GM12891 (cell line): ENCODE data around the gene KRT1.

Source experiments
- DNase-seq: peaks from one replicate; pipeline ENCODE4 v3.0.0; 2011; ENCODE audit warnings: low spot score; ENCODE audit not compliant: insufficient read length
- FAIRE-seq: peaks from 2 replicates; lab custom pipeline; 2011; peaks lifted over from hg19 to GRCh38; lab: Jason Lieb, UNC
- PAX5 ChIP-seq: IDR thresholded peaks from 2 replicates; pipeline ENCODE4 v1.6.1; 2011; ENCODE audit warnings: low read length, moderate library complexity, mild to moderate bottlenecking; ENCODE audit not compliant: insufficient read depth, severe bottlenecking
- POLR2A ChIP-seq: IDR thresholded peaks from 2 replicates; pipeline ENCODE4 v1.6.1; 2011; ENCODE audit warnings: low read depth, low read length, control low read depth
- POLR2AphosphoS5 ChIP-seq: IDR thresholded peaks from 2 replicates; pipeline ENCODE4 v1.6.1; 2011; ENCODE audit warnings: low read depth, low read length, control low read depth
- POU2F2 ChIP-seq: IDR thresholded peaks from 2 replicates; pipeline ENCODE4 v1.6.1; 2011; ENCODE audit warnings: low read depth, mild to moderate bottlenecking, control low read depth, low read length, moderate library complexity
- SPI1 ChIP-seq: IDR thresholded peaks from 2 replicates; pipeline ENCODE4 v1.6.1; 2011; ENCODE audit warnings: low read depth, low read length, control low read depth
- TAF1 ChIP-seq: IDR thresholded peaks from 2 replicates; pipeline ENCODE4 v1.6.1; 2011; ENCODE audit warnings: low read depth, low read length, control low read depth

The KRT1 gene

DNA sequence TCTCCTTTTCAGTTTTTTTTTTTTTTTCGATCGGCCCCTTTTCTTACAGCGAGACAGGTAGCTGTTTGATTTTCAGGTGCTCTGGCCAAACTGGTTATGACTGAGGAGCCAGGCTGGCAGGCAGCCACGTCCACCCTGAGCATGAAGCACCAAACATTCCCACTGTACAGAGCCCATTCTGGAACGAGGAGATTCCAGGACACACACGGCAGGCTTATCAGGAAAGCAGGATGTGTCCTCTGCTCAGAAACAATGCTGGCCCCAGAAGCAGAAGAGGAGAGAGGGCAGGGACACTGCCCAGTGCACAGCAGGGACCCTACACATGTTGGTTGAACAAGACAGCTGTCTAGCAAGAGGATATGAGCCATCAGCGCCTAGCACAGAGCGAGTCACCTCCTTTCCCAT lies 24.5 kb downstream of the KRT1 start:
- DNase-seq (no peak), FAIRE-seq (no peak)
- TF ChIP-seq POU2F2: no peak
- TF ChIP-seq PAX5: no peak
- TF ChIP-seq SPI1: no peak
- no peak for TF ChIP-seq TAF1
- no peak for TF ChIP-seq POLR2AphosphoS5
- TF ChIP-seq POLR2A: no peak

DNA sequence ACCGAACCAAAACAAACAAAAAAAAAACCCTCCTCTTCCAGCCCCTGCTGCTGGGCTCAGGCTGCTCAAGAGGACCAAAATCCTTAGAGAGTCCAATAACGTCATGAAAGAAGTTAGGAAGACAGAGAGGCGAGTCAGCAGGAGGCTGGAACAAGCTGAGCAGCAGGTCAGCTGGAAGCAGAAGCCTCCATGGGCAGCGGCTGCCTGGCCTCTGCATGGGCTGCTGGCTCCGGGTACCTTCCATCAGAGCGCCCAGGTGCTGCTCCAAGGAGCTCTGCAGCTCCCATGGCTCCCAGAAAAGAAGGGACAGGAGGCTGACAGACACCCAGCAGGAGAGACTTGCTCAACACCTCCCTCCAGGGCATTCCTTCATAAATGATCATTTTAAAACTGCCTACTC lies 25.0 kb downstream of the KRT1 start:
- FAIRE-seq (no peak), DNase-seq (no peak)
- no peak for TF ChIP-seq SPI1

DNA sequence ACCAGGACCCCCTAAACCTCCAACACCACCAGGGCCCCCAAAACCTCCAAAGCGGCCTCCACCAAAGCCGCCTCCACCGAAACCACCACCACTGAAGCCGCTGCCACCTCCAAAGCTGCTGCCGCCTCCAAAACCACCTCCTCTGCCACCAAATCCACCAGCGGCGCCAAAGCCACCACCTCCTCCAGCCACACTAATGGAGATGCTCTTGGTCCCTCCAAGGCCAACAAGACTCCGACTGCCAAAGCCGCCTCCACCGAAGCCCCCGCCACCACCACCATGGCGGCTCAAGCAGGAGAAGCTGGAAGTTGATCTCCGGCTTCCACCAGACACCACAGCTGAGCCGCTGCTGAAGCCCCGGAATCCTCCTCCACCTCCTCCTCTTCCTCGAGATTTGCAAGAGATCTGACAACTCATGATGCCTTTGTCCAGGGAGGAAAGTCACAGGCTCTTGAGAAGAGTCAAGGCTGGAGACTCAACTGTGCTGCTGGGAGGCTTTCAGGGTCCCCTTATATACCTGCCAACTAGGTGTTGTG lies 28.4 kb downstream of the KRT1 start, which contains the start of gene KRT2:
TSS of gene KRT2 (minus strand) at position 486 of the 536 bp plus-strand sequence. CDS start at position 417, 69 bp downstream.
- TF ChIP-seq POU2F2: no peak
- no peak for TF ChIP-seq SPI1
- no peak for TF ChIP-seq TAF1
- no peak for TF ChIP-seq POLR2AphosphoS5
- no peak for TF ChIP-seq POLR2A
- no peak for TF ChIP-seq PAX5
- FAIRE-seq: no peak
- no peak for DNase-seq

DNA sequence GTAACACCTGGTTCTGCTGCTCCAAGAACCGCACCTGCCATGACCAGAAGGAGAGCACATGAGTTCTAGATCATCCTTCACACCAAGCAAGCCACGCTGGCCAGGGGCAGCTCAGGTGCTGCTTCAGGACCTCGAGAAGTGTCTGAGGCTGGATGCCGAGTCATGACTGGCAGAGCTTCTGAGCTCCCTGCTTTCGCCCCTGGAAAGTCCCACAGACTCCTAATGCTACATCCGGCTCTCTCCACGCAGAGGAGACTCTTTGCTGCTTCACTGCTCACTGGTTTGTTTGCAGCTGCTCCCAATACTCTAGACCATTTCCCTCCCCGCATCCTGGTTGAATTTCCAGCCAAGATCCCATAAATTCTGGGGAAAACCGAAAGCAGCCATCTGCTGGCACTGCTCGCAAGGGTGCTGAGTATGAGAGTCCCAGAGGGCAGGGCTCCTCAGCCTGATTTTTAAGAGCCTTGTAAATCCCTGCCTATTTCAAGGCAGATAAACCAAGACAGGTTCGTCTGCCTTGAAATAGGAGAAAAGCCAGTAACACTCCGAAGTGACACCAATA lies 29.6 kb downstream of the KRT1 start:
- DNase-seq (no peak), FAIRE-seq (no peak)
- TF ChIP-seq POU2F2 (no peak), POLR2AphosphoS5 (no peak), TAF1 (no peak), SPI1 (no peak), POLR2A (no peak), PAX5 (no peak)

DNA sequence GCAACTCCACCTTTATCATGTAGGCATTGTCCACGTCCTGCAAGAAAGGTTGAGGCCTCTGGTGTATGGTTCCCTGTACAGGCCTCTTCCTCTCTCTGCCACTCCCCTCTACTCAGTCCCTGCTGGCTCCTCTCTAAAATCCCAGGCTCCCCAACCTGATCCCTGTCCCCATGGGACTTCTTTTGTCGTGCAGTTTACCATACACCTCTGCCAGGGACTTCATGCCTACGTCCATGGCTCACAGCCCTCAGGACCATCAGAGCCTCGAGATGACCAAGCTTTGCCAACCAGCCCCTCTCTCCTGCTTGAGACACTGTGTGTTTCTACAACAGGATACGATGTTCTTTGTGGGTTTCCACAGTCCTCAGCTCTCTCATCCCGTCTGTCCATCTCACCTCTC lies 31.1 kb downstream of the KRT1 start:
- DNase-seq: no peak
- TF ChIP-seq PAX5 (no peak), SPI1 (no peak), POLR2AphosphoS5 (no peak), POLR2A (no peak), TAF1 (no peak), POU2F2 (no peak)
- FAIRE-seq: no peak

DNA sequence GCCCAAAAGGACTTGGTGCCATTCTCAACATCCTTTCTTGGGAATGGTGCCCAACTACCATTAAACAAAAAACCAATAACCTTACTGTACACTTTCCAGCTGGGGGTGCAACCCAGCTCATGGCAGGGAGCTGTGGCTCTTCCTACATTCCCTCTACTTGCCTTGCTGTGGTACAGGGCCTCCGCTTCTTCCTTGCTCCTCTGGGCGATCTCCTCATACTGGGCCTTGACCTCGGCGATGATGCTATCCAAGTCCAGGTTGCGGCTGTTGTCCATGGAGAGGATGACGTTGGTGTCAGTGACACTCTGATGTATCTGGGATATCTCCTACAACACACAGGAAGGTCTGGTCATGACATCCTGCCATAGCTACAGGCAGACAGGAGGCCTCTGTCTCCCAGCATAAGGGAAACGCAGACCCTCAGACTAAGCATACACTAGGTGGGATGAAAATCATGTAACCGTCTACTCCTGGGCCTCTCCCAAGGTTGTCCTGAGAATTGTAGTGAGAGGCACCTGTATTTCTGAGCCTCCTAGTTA lies 32.1 kb downstream of the KRT1 start:
- FAIRE-seq (no peak), DNase-seq (no peak)
- TF ChIP-seq POU2F2 (no peak), POLR2A (no peak), PAX5 (no peak), TAF1 (no peak), POLR2AphosphoS5 (no peak), SPI1 (no peak)

DNA sequence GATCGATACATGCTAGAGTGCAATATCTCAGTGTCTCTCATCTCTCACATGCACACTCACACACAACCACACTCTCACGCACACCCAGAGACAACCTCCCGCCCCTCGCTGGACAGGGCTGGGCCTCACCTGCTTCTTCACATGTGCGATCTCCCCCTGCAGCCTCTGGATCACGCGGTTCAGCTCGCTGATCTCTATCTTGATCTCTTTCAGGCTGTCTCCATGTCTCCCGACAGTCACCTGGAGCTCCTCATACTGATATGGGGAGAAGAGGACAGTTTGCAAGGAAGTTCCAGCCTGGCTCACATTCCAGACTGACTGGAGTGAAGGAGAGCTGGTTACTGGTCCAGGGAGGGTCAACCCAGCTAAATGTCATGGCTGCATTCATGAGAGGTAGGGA lies 32.6 kb downstream of the KRT1 start:
- no peak for DNase-seq
- no peak for FAIRE-seq
- TF ChIP-seq SPI1 (no peak), POLR2A (no peak), TAF1 (no peak), POU2F2 (no peak), POLR2AphosphoS5 (no peak), PAX5 (no peak)

DNA sequence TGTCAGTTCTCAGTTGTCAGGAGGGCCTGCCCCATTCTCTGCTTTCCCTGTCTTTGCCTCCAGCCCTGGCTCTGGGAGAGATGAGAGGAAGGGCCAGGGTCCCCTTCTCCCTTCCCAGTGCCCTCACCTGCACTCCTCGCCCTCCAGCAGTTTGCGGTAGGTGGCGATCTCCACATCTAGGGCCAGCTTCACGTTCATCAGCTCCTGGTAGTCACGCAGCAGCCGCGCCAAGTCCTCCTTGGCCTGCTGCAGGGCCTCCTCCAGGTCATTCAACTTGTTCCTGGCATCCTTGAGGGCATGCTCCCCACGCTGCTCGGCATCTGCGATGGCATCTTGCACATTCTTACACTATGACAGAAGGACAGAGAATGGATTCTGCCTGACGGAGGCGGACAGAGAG lies 33.6 kb downstream of the KRT1 start:
- DNase-seq (no peak), FAIRE-seq (no peak)
- TF ChIP-seq POLR2AphosphoS5 (no peak), PAX5 (no peak), TAF1 (no peak), SPI1 (no peak), POLR2A (no peak)

DNA sequence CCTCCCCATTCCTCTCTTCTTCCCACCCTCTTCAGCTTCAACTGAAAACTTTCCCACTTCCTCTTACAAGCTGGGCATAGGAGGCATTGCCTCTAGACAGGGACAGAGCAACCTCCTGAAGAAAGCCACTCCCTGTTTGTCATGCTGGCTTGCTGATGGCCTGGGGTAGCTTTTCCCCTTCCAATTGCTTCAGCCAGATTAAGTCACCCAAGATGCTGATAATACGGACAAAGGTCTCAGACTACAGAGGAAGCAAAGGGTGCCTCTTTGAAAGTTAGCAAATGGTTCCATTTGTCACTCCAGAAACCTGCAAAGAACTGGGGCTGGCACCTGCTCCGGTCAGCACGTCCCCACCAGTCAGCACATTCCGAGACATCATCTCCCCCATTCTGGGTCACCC lies 34.2 kb downstream of the KRT1 start:
- DNase-seq (no peak), FAIRE-seq (no peak)
- no peak for TF ChIP-seq PAX5
- TF ChIP-seq POLR2AphosphoS5: no peak
- peak; percentile 48 for TF ChIP-seq SPI1
- TF ChIP-seq POLR2A: no peak
